ENCODE data around the gene CCDC80. TPM values are rescaled to one million over a fixed set of nuclear protein-coding genes. Genes with fewer than 3 reads are reported as not detected.

CCDC80 gene
- total RNA-seq, 1 experiment from 2014 or later: 26.2 TPM

DNA sequence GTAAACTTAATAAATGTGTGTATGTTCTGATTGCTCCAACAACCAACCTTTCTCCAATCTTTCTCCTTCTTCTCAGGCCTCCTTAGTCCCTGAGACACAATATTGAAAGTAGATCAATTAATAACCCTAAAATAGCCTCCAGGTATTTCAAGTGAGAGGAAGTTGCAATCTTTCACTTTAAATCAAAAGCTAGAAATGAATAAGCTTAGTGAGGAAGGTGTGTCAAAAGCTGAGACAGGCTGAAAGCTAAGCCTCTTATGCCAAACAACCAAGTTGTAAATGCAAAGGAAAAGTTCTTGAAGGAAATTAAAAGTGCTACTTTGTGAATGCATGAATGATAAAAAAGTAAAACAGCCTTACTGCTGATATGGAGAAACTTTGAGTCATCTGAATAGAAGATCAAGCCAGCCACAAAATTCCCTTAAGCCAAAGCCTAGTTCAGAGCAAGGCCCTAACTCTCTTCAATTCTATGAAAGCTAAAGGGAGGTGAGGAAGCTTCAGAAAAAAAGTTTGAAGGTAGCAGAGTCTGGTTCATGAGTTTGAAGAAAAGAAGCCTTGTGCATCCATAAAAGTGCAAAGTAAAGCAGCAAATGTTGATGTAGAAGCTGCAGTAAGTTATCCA is 38.6 kb downstream of the CCDC80 start:
- H3K36me3 Mint-ChIP-seq (ENCODE audit: insufficient read depth, unreplicated experiment): no peaks in the 10 kb centered on the region
- ChIA-PET CTCF (no interaction called here), POLR2A (no interaction called here)
- Histone ChIP-seq H3K36me3 (ENCODE audit: control insufficient read depth, insufficient read depth, low read length) (no peaks in the 10 kb centered on the region), H3K9me3 (no peaks in the 10 kb centered on the region), H3K27me3 (replicated peaks; ENCODE audit: control insufficient read depth, insufficient read depth, low read length) (no peaks in the 10 kb centered on the region), H3K4me3 (ENCODE audit: low read depth, low read length) (no peak overlapping the region), H3K4me1 (no peaks in the 10 kb centered on the region)
- H3K27me3 Mint-ChIP-seq (ENCODE audit: insufficient read depth, unreplicated experiment): no peaks in the 10 kb centered on the region
- no TSS peak for BruUV-seq (replicated peaks)
- H3K4me3 Mint-ChIP-seq (ENCODE audit: unreplicated experiment): no peak overlapping the region
- intact Hi-C loops (cut with micrococcal nuclease; ENCODE audit: unreplicated experiment): no loop called here
- H3K4me1 Mint-ChIP-seq (ENCODE audit: low read depth, unreplicated experiment): no peaks in the 10 kb centered on the region
- no peak for DNase-seq
- TF ChIP-seq, protein P1, sequence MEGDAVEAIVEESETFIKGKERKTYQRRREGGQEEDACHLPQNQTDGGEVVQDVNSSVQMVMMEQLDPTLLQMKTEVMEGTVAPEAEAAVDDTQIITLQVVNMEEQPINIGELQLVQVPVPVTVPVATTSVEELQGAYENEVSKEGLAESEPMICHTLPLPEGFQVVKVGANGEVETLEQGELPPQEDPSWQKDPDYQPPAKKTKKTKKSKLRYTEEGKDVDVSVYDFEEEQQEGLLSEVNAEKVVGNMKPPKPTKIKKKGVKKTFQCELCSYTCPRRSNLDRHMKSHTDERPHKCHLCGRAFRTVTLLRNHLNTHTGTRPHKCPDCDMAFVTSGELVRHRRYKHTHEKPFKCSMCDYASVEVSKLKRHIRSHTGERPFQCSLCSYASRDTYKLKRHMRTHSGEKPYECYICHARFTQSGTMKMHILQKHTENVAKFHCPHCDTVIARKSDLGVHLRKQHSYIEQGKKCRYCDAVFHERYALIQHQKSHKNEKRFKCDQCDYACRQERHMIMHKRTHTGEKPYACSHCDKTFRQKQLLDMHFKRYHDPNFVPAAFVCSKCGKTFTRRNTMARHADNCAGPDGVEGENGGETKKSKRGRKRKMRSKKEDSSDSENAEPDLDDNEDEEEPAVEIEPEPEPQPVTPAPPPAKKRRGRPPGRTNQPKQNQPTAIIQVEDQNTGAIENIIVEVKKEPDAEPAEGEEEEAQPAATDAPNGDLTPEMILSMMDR (IDR thresholded peaks at IDR 0.05; ENCODE audit: insufficient read depth in 1 of 2, low read depth in 1 of 2, low read length in 1 of 2, severe bottlenecking in 1 of 2, unreplicated experiment in 1 of 2): no peak
- no peaks in the 10 kb centered on the region for H3K9me3 Mint-ChIP-seq (ENCODE audit: unreplicated experiment)
- H3K27ac Mint-ChIP-seq (ENCODE audit: unreplicated experiment): no peak overlapping the region

DNA sequence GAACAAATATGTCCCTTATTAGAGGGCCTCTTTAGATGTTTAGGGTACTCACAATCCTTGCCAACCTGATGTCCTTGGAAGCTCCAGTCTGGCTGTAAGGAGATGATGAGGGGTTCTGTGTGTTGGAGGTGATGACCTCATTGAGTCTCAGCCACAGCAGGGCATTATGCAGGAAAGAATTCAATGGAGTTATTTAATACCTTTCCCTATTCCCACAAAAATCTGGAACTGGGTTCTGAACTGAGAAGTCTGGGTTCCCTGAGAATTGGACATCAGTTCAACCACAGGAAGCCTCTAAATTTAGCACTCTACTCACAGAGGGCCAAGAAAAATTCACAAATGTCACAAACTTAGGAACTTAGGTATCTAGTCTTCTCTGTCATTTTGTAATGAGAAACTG is 42.2 kb downstream of the CCDC80 start:
- no TSS peak for BruUV-seq (replicated peaks)

GRCh38 chr3:112597945-112598344 is 43.0 kb downstream of the CCDC80 start:
- Histone ChIP-seq H3K4me3 (ENCODE audit: low read depth, low read length) (no peak overlapping the region), H3K4me1 (no peaks in the 10 kb centered on the region), H3K27me3 (replicated peaks; ENCODE audit: control insufficient read depth, insufficient read depth, low read length) (no peaks in the 10 kb centered on the region), H3K9me3 (no peaks in the 10 kb centered on the region), H3K36me3 (ENCODE audit: control insufficient read depth, insufficient read depth, low read length) (no peaks in the 10 kb centered on the region)
- CTCF ChIA-PET: no interaction called here
- no peaks in the 10 kb centered on the region for H3K27me3 Mint-ChIP-seq (ENCODE audit: insufficient read depth, unreplicated experiment)
- no TSS peak for BruUV-seq (replicated peaks)
- POLR2A ChIA-PET: no interaction called here
- TF ChIP-seq, protein P1 (IDR thresholded peaks at IDR 0.05; ENCODE audit: insufficient read depth in 1 of 2, low read depth in 1 of 2, low read length in 1 of 2, severe bottlenecking in 1 of 2, unreplicated experiment in 1 of 2): no peak
- no peaks in the 10 kb centered on the region for H3K4me1 Mint-ChIP-seq (ENCODE audit: low read depth, unreplicated experiment)
- DNase-seq: no peak
- H3K27ac Mint-ChIP-seq (ENCODE audit: unreplicated experiment): no peak overlapping the region
- intact Hi-C loops (cut with micrococcal nuclease; ENCODE audit: unreplicated experiment): no loop called here
- H3K36me3 Mint-ChIP-seq (ENCODE audit: insufficient read depth, unreplicated experiment): no peaks in the 10 kb centered on the region
- H3K4me3 Mint-ChIP-seq (ENCODE audit: unreplicated experiment): no peak overlapping the region
- H3K9me3 Mint-ChIP-seq (ENCODE audit: unreplicated experiment): no peaks in the 10 kb centered on the region

More for the DNA sequence above, 42.2 kb downstream of the CCDC80 start:
- ChIA-PET CTCF (no interaction called here), POLR2A (no interaction called here)
- H3K27me3 ChIP-seq (replicated peaks; ENCODE audit: control insufficient read depth, insufficient read depth, low read length): no peaks in the 10 kb centered on the region
- intact Hi-C loops (cut with micrococcal nuclease; ENCODE audit: unreplicated experiment): no loop called here
- Mint-ChIP-seq H3K27me3 (ENCODE audit: insufficient read depth, unreplicated experiment) (no peaks in the 10 kb centered on the region), H3K27ac (ENCODE audit: unreplicated experiment) (no peak overlapping the region), H3K9me3 (ENCODE audit: unreplicated experiment) (no peaks in the 10 kb centered on the region), H3K4me3 (ENCODE audit: unreplicated experiment) (no peak overlapping the region), H3K4me1 (ENCODE audit: low read depth, unreplicated experiment) (no peaks in the 10 kb centered on the region), H3K36me3 (ENCODE audit: insufficient read depth, unreplicated experiment) (no peaks in the 10 kb centered on the region)
- TF ChIP-seq, protein P1 (IDR thresholded peaks at IDR 0.05; ENCODE audit: insufficient read depth in 1 of 2, low read depth in 1 of 2, low read length in 1 of 2, severe bottlenecking in 1 of 2, unreplicated experiment in 1 of 2): no peak
- H3K9me3 ChIP-seq: no peaks in the 10 kb centered on the region
- no peak overlapping the region for H3K4me3 ChIP-seq (ENCODE audit: low read depth, low read length)
- no peak for DNase-seq
- no peaks in the 10 kb centered on the region for H3K4me1 ChIP-seq
- no peaks in the 10 kb centered on the region for H3K36me3 ChIP-seq (ENCODE audit: control insufficient read depth, insufficient read depth, low read length)
